GM12873 (cell line): ENCODE results near the gene OR6C68.

Source experiments
- CTCF ChIP-seq: IDR thresholded peaks from 2 replicates; pipeline ENCODE4 v1.5.1; 2012; ENCODE audit warnings: low read depth, mild to moderate bottlenecking, moderate library complexity, low read length, control low read depth; ENCODE audit not compliant: insufficient read depth; ENCODE audit errors: missing control alignments

Gene OR6C68

DNA sequence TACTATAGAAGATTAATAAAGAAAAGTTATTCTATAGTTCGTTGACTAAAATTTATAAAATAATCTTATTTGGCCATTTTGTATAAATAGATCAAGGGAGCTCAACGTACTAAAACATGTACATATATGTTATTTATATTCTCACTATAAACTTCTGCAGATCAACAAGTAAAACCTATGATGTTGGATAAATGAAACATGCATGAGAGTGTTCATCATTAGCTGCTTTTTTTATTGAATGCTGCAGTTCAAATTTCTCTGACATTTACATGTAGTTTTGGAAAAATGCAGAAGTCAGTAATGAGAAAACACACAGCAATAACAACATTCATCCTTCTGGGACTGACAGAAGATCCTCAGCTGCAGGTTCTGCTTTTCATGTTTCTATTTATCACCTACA, at the start of gene OR6C68:
Gene OR6C68 (plus strand): TSS at position 301 of the 400 bp plus-strand sequence. CDS start 0 bp downstream, at position 301.
- no peak for TF ChIP-seq CTCF

DNA sequence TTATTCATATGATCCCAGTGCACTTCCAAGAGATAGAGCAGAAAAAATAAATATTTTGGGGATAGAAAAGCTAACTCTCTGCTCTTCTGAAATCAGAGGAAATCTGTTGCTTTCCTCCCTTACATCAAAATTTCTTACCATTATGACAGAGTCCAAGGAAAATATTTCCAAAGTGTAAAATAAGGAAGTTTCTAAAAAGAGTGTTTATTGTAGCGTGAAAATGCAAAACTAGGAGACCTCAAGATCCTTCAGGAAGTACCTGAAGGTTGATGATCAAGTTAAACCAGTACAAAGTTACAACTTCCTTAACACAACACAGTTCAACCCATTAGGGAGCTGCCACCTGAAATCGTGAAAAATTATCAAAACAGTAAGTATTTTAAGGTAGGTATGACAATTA, 48.4 kb upstream of the OR6C68 start, which contains the start of gene OR6C2:
Gene OR6C2 (plus strand): TSS at position 301 of the 400 bp plus-strand sequence. CDS start 8,138 bp downstream, outside the sequence.
- TF ChIP-seq CTCF: no peak

DNA sequence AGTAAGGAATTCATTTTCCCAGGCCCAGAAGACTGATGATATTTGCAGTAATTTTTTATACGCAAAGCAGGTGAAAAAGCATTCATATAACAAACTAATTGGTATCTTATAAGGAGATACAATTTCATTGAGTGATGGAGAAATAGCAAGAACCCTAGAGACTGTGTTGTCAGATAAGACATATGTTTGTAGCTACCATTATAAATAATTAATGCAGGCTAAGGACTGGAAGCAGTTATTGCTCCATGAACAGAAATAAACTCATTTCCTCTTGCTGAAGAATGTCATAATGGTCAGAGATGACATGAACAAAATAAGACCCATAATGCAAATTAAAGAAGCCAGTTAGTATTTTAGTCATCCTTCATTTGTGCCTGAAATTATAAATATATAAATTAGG, 46.8 kb upstream of the OR6C68 start:
- no peak for TF ChIP-seq CTCF

GRCh38 chr12:55446326-55446725, 45.9 kb upstream of the OR6C68 start:
- TF ChIP-seq CTCF: no peak

DNA sequence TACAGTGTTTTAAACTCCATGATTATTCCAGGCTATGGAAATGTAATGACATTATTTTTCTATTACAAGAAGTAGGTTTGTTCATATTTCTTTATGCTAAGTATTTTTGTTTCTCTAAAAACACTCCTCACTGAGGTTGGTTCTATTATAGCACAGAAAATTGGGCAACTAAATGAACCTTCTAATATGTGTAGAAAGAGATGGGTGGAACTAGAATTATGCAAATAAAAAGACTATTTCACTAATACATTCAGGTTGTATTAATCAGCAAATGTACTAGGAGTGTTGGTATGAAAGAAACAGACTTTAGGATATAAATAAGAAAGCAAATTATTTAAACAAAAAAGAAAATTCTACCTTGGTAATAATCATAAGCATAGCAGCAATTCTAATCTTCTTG, 43.4 kb upstream of the OR6C68 start:
- no peak for TF ChIP-seq CTCF

GRCh38 chr12:55467836-55468235, 24.3 kb upstream of the OR6C68 start:
- TF ChIP-seq CTCF: no peak

DNA sequence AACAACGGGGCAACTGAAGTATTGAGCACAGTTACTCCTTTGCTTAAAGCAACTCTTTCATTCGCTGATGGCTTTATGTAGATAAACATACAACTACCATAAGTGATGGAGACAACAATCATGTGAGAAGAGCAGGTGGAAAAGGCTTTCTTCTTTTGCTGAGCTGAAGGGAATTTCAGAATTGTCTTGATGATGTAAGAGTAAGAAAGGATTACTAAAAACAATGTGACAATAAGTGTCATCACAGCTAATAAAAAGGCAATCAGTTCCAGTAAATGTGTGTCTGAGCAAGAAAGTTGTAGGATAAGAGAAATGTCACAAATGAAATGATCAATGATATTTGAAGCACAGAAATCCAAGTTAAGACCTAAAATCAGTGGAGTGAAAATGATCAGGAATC, 22.9 kb upstream of the OR6C68 start:
- TF ChIP-seq CTCF: no peak
